HFFc6 (cell line): Measurements from ENCODE around the gene BIN2. TPM values are rescaled to one million over a fixed set of nuclear protein-coding genes. Genes with fewer than 3 reads are reported as not detected.

Source experiments
- DNase-seq: peaks from one replicate; pipeline ENCODE4 v3.0.0-alpha.2; 2018
- H3K27ac Mint-ChIP-seq: 2 replicates; pipeline ENCODE4 v1.8.0; 2020; ENCODE audit warnings: mild to moderate bottlenecking, mixed read lengths
- H3K27me3 Mint-ChIP-seq: 2 replicates; pipeline ENCODE4 v1.8.0; 2021; ENCODE audit warnings: mild to moderate bottlenecking, moderate library complexity, mixed read lengths; ENCODE audit not compliant: insufficient read depth
- H3K36me3 Mint-ChIP-seq: 2 replicates; pipeline ENCODE4 v1.8.0; 2021; ENCODE audit warnings: low read depth, mixed read lengths
- H3K4me1 Mint-ChIP-seq: 2 replicates; pipeline ENCODE4 v1.8.0; 2020; ENCODE audit warnings: low read depth, mixed read lengths
- H3K4me3 Mint-ChIP-seq: 2 replicates; pipeline ENCODE4 v1.8.0; 2020; ENCODE audit warnings: mild to moderate bottlenecking, moderate library complexity, mixed read lengths
- H3K9me3 Mint-ChIP-seq: 2 replicates; pipeline ENCODE4 v1.8.0; 2020; ENCODE audit warnings: mild to moderate bottlenecking, mixed read lengths
- total RNA-seq, 6 experiments: library from RNA; stranded (reverse); fragmentation: NEBNext Ultra II Directional; extraction: Animal tissue kit (Norgen Biotek cat#: 25700); gene quantifications; 2 replicates in 1 of 6; 3 replicates in 5 of 6; pipeline ENCODE4 v1.2.3, GENCODE V29; 2021
- TF ChIP-seq, protein P1 (sequence below): fragments of 200-600 bp; sonication (generic); IDR thresholded peaks from 2 replicates; pipeline ENCODE4 v1.5.0; 2021; ENCODE audit warnings: antibody characterized with exemption, mild to moderate bottlenecking

The BIN2 gene
- total RNA-seq, 6 experiments from 2014 or later, result not detected

- Mint-ChIP-seq H3K27me3 (no peaks in the 10 kb centered on the region; the same call in 1 of the 2 replicates), H3K4me1 (peaks cover 60% of the 10 kb centered on the region), H3K9me3 (no peaks in the 10 kb centered on the region), H3K36me3 (peaks cover 10% of the 10 kb centered on the region), H3K27ac (peak within 1 kb of the TSS; percentile 99), H3K4me3 (peak within 1 kb of the TSS; percentile 97)
- TF ChIP-seq, protein P1, sequence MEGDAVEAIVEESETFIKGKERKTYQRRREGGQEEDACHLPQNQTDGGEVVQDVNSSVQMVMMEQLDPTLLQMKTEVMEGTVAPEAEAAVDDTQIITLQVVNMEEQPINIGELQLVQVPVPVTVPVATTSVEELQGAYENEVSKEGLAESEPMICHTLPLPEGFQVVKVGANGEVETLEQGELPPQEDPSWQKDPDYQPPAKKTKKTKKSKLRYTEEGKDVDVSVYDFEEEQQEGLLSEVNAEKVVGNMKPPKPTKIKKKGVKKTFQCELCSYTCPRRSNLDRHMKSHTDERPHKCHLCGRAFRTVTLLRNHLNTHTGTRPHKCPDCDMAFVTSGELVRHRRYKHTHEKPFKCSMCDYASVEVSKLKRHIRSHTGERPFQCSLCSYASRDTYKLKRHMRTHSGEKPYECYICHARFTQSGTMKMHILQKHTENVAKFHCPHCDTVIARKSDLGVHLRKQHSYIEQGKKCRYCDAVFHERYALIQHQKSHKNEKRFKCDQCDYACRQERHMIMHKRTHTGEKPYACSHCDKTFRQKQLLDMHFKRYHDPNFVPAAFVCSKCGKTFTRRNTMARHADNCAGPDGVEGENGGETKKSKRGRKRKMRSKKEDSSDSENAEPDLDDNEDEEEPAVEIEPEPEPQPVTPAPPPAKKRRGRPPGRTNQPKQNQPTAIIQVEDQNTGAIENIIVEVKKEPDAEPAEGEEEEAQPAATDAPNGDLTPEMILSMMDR, result peak; percentile 19; the same call in 1 of the 2 replicates
- peak; percentile 22 for DNase-seq
Measured at GRCh38 chr12:51270067-51270950, 53.7 kb downstream of the BIN2 start, which contains the start of gene SMAGP. TSS of gene SMAGP (minus strand) at chr12:51270415. CDS start at chr12:51269278, 1,137 bp downstream.

DNA sequence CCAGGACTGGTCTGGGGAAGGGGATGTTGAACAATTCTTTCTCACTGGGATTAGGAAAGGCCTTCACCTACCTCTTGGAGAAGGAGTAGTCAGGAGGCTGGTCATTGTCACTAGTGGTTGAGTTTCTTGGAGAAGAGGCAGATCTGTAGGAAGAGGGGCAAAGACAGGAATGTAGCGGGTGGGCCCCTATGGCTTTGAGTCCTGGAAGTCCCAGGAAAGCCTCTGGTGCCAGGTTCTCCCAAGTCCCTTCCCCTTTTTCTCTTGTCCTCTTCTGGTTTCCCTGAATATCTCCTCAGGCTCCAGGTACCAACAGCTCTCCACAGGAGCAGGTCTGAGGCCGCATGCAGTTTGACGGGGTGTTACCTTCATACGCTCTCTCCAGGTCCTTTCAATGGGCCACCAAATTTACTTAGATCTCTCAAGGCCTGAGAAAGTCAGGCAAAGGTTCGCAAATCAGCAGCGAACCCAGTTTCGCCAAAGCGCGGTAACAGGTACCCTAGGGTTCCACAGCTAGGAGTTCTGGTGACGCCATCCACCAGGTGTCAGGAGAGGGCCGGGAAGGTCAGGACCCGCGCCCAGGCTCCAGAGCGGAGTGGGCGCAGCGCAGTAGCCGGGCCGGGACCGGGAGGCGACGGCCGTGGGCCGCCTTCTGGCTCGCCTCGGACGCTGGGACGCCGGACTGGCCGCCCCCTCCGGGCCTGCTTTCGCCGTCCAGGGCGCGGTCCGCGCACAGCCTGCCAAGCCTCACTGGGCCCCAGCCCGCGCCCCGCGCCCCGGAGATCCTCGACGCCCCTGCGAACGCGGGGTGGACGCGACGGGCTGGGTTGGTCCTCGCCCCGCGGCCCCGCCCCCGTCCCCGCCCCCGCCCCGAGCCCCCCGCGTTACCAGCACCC, 54.6 kb downstream of the BIN2 start:
- H3K36me3 Mint-ChIP-seq, result peaks cover 15% of the 10 kb centered on the region
- H3K27ac Mint-ChIP-seq, result peak overlapping the region; percentile 90
- H3K4me1 Mint-ChIP-seq, result peaks cover 64% of the 10 kb centered on the region
- DNase-seq, result no peak
- H3K9me3 Mint-ChIP-seq, result no peaks in the 10 kb centered on the region
- H3K27me3 Mint-ChIP-seq, result no peaks in the 10 kb centered on the region; the same call in 1 of the 2 replicates
- H3K4me3 Mint-ChIP-seq, result peak overlapping the region; percentile 93
- TF ChIP-seq, protein P1, result peak; percentile 60

GRCh38 chr12:51265024-51265423, 59.0 kb downstream of the BIN2 start:
- peaks cover 25% of the 10 kb centered on the region for H3K36me3 Mint-ChIP-seq
- H3K9me3 Mint-ChIP-seq, result no peaks in the 10 kb centered on the region
- no peak overlapping the region for H3K27ac Mint-ChIP-seq
- TF ChIP-seq, protein P1, result no peak
- H3K27me3 Mint-ChIP-seq, result no peaks in the 10 kb centered on the region; the same call in 1 of the 2 replicates
- DNase-seq, result no peak
- H3K4me3 Mint-ChIP-seq, result no peak overlapping the region
- peaks cover 61% of the 10 kb centered on the region for H3K4me1 Mint-ChIP-seq

- no peak overlapping the region for H3K4me3 Mint-ChIP-seq
- peaks cover 25% of the 10 kb centered on the region for H3K36me3 Mint-ChIP-seq
- H3K4me1 Mint-ChIP-seq, result peaks cover 59% of the 10 kb centered on the region
- H3K9me3 Mint-ChIP-seq, result no peaks in the 10 kb centered on the region
- no peak for DNase-seq
- H3K27me3 Mint-ChIP-seq, result no peaks in the 10 kb centered on the region
- H3K27ac Mint-ChIP-seq, result peak overlapping the region; percentile 30; the same call in 1 of the 2 replicates
- TF ChIP-seq, protein P1, result no peak
Measured at GRCh38 chr12:51264297-51264696, 59.7 kb downstream of the BIN2 start.

DNA sequence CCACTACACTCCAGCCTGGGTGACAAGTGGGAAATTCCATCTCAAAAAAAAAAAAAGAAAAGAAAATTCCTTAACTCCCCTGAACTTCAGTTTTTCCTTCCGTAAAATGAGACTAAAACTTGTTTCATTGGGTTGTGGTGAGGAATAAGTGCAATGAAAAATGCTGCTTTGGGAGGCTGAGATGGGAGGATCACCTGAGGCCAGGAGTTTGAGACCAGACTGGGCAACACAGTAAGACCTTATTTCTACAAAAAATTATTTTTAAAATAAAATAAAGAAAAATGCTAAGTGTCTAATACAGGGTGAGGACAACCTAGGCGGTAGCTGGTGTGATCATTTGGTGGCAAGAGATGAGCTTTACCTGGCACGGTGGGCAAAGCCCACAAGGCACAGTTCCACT, 60.6 kb downstream of the BIN2 start:
- H3K9me3 Mint-ChIP-seq, result no peaks in the 10 kb centered on the region
- H3K4me1 Mint-ChIP-seq, result peaks cover 49% of the 10 kb centered on the region
- H3K36me3 Mint-ChIP-seq, result peaks cover 20% of the 10 kb centered on the region

More for the DNA sequence above, 60.6 kb downstream of the BIN2 start:
- DNase-seq, result no peak
- TF ChIP-seq, protein P1, result no peak
- Mint-ChIP-seq H3K27ac (peak overlapping the region; percentile 65; the same call in 1 of the 2 replicates), H3K4me3 (no peak overlapping the region), H3K27me3 (no peaks in the 10 kb centered on the region)
